Measurements from ENCODE around the gene RAPGEFL1. TPM values are rescaled to one million over a fixed set of nuclear protein-coding genes. Genes with fewer than 3 reads are reported as not detected.

RAPGEFL1 gene
- total and polyA plus RNA-seq, 10 of the 15 experiments (the other 5 are each of a cell fraction or from before 2014, with no cell fraction given): 0.13 to 3.2 (median 1.5) TPM

GRCh38 chr17:40150276-40150675 lies 27.0 kb upstream of the RAPGEFL1 start:
- peaks cover 5 to 17% of the 10 kb centered on the region in 2 experiments for H3K36me3 ChIP-seq (ENCODE audit: control insufficient read depth in 2 of 2, insufficient read depth in 2 of 2, low read length in 1 of 2)
- intact Hi-C loops (cut with micrococcal nuclease; ENCODE audit: unreplicated experiment) (loop anchor here (5.0 kb wide), 1 partner anchor 38 kb away; no protein-coding TSS in a partner anchor), in situ Hi-C loops (cut with MboI) (no loop called here)
- ChIA-PET POLR2A (no interaction called here), CTCF (no interaction called here), RAD21 (ENCODE audit: unreplicated experiment) (no interaction called here), SMC1A (ENCODE audit: uncharacterized antibody, unreplicated experiment) (interaction anchor here (0.8 to 3.8 kb wide), 3 partner anchors 9 to 38 kb away, joined by 3 to 44 read pairs (median 5); partner anchors contain the start of gene CASC3)
- H3K9me3 ChIP-seq (replicated peaks; ENCODE audit: control insufficient read depth, insufficient read depth, low read length): no peaks in the 10 kb centered on the region
- no TSS peak for BruUV-seq (replicated peaks)
- peaks cover 16% of the 10 kb centered on the region for H3K4me1 ChIP-seq (ENCODE audit: control insufficient read depth, insufficient read depth, low read length)
- H2AFZ ChIP-seq (ENCODE audit: control insufficient read depth, low read depth, low read length): no peak overlapping the region
- no peak for DNase-seq (ENCODE audit: low read depth, low spot score)
- H3K4me2 ChIP-seq (ENCODE audit: control insufficient read depth, insufficient read depth): no peak overlapping the region
- H3K27me3 ChIP-seq (replicated peaks in 1 of 2; ENCODE audit: control insufficient read depth in 2 of 2, insufficient read depth in 2 of 2, low read length in 1 of 2): no peaks in the 10 kb centered on the region
- H3K27ac ChIP-seq (ENCODE audit: control insufficient read depth, insufficient read depth): no peak overlapping the region
- H4K20me1 ChIP-seq (ENCODE audit: control insufficient read depth, insufficient read depth): no peaks in the 10 kb centered on the region
- H3K79me2 ChIP-seq (ENCODE audit: control insufficient read depth, insufficient read depth, low read length): peaks cover 11% of the 10 kb centered on the region
- no peak overlapping the region for H3K9ac ChIP-seq (ENCODE audit: control insufficient read depth, insufficient read depth, low read length)
- no peak overlapping the region for H3K4me3 ChIP-seq
- ATAC-seq: no peak
- FAIRE-seq: no peak
- WGBS (ENCODE audit: insufficient coverage, insufficient replicate concordance, low lambda C conversion rate, missing lambda C conversion rate): 81% methylated on average over 4 of the region's 4 CpGs
- TF ChIP-seq MYB (IDR thresholded peaks at IDR 0.05; ENCODE audit: borderline replicate concordance, low read depth, low read length): no peak
- no peak for TF ChIP-seq NFYA (IDR thresholded peaks at IDR 0.05; ENCODE audit: borderline replicate concordance, low read depth, low read length)
- TF ChIP-seq RB1 (IDR thresholded peaks at IDR 0.05; ENCODE audit: borderline replicate concordance): no peak
- no peak for TF ChIP-seq BCLAF1 (IDR thresholded peaks at IDR 0.05)
- TF ChIP-seq SKIL (IDR thresholded peaks at IDR 0.05; ENCODE audit: low read depth, poor library complexity, severe bottlenecking): no peak
- no peak for TF ChIP-seq JUND (IDR thresholded peaks at IDR 0.05; ENCODE audit: low read depth, low read length)
- TF ChIP-seq CUX1 (IDR thresholded peaks at IDR 0.05; ENCODE audit: insufficient replicate concordance, low read depth, low read length): no peak
- TF ChIP-seq RAD51 (IDR thresholded peaks at IDR 0.05): no peak
- TF ChIP-seq HSF1 (IDR thresholded peaks at IDR 0.05; ENCODE audit: low read depth, low read length): no peak
- TF ChIP-seq MLLT1 (IDR thresholded peaks at IDR 0.05): no peak
